IPS-20b (cell line): ENCODE results near the gene MBD6.

Experiments used
- H3K27ac ChIP-seq: one replicate; pipeline ENCODE4 v1.5.1; 2013; ENCODE audit warnings: low read length
- H3K27me3 ChIP-seq: 2 replicates; pipeline ENCODE4 v1.6.1; 2013; ENCODE audit warnings: mild to moderate bottlenecking, low read length, inconsistent platforms; ENCODE audit not compliant: insufficient read depth
- H3K36me3 ChIP-seq: 2 replicates; pipeline ENCODE4 v1.6.1; 2013; ENCODE audit warnings: low read depth, mild to moderate bottlenecking, inconsistent platforms, low read length, moderate library complexity; ENCODE audit not compliant: insufficient read depth
- H3K4me1 ChIP-seq: 2 replicates; pipeline ENCODE4 v1.6.1; 2013; ENCODE audit warnings: mild to moderate bottlenecking, control low read depth, inconsistent platforms, low read length, moderate library complexity; ENCODE audit not compliant: insufficient read depth
- H3K4me3 ChIP-seq: 2 replicates; pipeline ENCODE4 v1.5.1; 2013; ENCODE audit warnings: mild to moderate bottlenecking, low read length, inconsistent platforms
- H3K9ac ChIP-seq: 2 replicates; pipeline ENCODE4 v1.6.1; 2013; ENCODE audit warnings: low read depth, mild to moderate bottlenecking, inconsistent platforms, low read length, moderate library complexity
- H3K9me3 ChIP-seq: 2 replicates; pipeline ENCODE4 v1.6.1; 2013; ENCODE audit warnings: mild to moderate bottlenecking, low read depth, low read length, inconsistent platforms; ENCODE audit not compliant: insufficient read depth

Gene MBD6, protein sequence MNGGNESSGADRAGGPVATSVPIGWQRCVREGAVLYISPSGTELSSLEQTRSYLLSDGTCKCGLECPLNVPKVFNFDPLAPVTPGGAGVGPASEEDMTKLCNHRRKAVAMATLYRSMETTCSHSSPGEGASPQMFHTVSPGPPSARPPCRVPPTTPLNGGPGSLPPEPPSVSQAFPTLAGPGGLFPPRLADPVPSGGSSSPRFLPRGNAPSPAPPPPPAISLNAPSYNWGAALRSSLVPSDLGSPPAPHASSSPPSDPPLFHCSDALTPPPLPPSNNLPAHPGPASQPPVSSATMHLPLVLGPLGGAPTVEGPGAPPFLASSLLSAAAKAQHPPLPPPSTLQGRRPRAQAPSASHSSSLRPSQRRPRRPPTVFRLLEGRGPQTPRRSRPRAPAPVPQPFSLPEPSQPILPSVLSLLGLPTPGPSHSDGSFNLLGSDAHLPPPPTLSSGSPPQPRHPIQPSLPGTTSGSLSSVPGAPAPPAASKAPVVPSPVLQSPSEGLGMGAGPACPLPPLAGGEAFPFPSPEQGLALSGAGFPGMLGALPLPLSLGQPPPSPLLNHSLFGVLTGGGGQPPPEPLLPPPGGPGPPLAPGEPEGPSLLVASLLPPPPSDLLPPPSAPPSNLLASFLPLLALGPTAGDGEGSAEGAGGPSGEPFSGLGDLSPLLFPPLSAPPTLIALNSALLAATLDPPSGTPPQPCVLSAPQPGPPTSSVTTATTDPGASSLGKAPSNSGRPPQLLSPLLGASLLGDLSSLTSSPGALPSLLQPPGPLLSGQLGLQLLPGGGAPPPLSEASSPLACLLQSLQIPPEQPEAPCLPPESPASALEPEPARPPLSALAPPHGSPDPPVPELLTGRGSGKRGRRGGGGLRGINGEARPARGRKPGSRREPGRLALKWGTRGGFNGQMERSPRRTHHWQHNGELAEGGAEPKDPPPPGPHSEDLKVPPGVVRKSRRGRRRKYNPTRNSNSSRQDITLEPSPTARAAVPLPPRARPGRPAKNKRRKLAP

DNA sequence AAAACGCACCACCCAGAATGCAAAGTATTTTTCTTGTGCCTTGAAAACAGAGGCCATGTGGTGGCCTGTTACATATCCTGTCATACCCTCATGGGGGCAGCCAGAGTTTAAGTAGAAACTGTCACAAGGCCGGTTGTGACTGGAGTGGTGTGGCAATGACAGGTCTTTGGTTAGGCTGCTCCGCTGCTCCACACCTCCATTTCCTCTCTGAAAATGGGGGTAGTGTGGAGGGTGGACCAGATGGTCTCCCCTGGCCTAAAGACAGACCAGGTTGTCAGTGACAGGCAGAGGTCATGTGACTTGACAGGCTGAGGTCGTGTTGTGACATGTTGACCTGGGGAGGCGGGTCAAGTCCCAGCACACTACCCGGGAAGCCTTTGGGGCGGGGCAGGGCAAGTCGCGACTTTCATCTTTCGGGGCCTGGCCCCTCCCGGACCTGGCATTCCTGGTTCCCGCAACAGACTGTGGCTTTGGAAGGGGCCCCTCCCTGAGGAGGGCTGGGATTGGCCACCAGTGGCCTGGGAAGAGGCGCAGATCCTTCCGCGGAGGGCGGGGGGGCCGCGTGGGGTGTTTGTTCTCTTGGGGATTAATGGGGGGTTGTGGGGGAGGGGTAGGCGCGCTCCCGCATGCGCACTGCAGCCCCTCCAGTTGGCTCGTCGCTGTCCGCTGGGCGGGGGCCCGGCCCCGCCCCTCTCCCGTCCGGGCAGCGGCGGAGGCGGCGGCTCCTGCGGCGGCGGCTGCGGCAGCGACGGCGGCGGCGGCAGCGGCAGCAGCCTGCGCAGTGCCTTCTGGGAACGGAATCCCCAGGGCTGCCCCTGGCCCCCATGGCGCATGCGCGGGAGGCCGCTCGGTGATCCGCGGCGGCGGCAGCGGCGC is at the start of gene MBD6:
Gene MBD6 (plus strand): TSS at position 814 of the 876 bp plus-strand sequence. CDS start 1,480 bp downstream, outside the sequence.
- Histone ChIP-seq H3K27me3 (no peaks in the 10 kb centered on the region; the same call in 1 of the 2 replicates), H3K9ac (peak within 1 kb of the TSS; percentile 78; the same call in 1 of the 2 replicates), H3K9me3 (no peaks in the 10 kb centered on the region), H3K36me3 (peaks cover 43% of the 10 kb centered on the region), H3K4me1 (peaks cover 16% of the 10 kb centered on the region; the same call in 1 of the 2 replicates), H3K27ac (peak within 1 kb of the TSS; percentile 67), H3K4me3 (peak within 1 kb of the TSS; percentile 94)

DNA sequence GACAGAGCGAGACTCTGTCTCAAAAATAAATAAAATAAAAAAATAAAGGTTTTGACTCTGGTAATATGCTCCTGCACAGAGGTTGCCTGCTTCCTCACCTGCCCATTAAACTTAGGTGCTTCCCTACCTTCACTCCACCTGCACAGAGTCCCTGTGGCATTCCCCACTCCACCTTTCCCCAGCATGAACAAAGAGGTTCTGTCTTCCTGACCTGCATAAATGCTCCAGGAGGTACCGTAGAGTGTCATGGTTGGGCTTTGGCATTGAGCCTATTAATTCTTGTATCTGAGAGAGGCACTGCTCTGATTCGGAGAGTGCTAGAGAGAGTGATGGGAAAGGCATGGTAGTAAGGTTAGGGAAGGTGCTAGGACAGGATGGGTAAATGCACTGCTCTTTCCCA is 49.2 kb upstream of the MBD6 start:
- Histone ChIP-seq H3K27me3 (peaks cover 72% of the 10 kb centered on the region), H3K9me3 (no peaks in the 10 kb centered on the region), H3K27ac (no peak overlapping the region), H3K4me3 (no peak overlapping the region), H3K4me1 (no peaks in the 10 kb centered on the region; the same call in 1 of the 2 replicates), H3K9ac (no peak overlapping the region), H3K36me3 (no peaks in the 10 kb centered on the region)

DNA sequence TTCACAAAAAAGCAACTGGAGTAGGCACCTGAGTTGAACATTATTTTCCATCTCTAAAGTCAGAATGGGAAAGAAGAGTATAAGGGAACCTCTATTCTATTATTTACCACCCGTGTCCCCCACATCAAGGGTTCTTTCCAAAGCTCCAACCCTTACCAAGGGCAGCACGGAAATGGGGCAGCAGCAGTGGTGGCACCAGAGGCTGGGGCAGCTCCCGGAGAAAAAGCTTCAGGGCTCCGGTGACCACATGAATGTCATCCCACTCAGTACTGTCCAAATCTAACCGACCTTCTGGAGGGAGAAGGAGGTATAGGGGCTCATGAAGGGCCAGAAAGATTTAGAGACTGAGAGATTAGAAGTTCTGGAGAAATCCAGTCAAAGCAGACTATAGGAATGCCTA is 48.7 kb upstream of the MBD6 start:
- Histone ChIP-seq H3K27ac (no peak overlapping the region), H3K9me3 (no peaks in the 10 kb centered on the region), H3K4me1 (no peaks in the 10 kb centered on the region; the same call in 1 of the 2 replicates), H3K9ac (no peak overlapping the region), H3K36me3 (no peaks in the 10 kb centered on the region), H3K27me3 (peaks cover 77% of the 10 kb centered on the region), H3K4me3 (no peak overlapping the region)

DNA sequence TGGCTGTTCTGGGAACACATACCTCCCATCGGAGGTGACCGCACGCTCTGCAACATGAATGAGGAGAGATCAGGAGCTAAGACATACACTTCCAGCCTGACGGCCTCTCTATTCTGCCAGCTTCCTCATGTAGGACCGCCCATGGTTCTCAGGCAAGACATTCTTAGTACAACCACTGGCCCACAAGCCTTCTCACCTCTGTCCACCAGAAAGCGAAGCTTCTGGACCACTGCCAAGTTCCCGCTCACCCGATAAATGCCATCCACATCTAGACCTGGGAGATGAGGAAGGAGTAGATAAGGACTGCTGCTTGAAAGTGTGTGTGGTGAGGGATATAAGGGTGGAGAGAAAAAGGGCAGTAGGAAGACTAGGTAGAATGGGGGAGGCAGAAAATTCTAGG is 48.2 kb upstream of the MBD6 start:
- Histone ChIP-seq H3K4me3 (no peak overlapping the region), H3K36me3 (no peaks in the 10 kb centered on the region), H3K9me3 (no peaks in the 10 kb centered on the region), H3K9ac (no peak overlapping the region), H3K27me3 (peaks cover 82% of the 10 kb centered on the region), H3K27ac (no peak overlapping the region), H3K4me1 (no peaks in the 10 kb centered on the region; the same call in 1 of the 2 replicates)

DNA sequence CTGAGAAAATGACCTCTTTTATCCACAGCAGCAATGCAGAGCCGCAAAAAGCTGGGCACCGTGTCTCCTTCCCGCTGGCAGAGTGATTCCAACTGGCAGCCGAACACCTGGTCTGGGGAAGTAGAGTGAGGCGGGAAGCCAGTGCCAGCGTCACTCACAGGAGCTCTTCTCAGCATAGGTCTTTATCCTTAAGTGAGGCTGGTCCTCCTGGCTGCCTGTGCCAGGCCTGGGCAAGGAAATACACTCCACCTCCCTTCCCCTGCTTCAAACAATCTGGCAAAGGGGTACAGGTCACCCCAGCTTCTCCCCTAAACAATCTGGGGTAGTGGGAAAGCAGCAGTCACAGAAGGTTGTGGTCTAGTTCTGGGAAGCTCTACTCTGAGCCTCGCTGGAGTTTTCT is 47.8 kb upstream of the MBD6 start:
- H3K27ac ChIP-seq: no peak overlapping the region
- no peak overlapping the region for H3K9ac ChIP-seq
- H3K27me3 ChIP-seq: peaks cover 87% of the 10 kb centered on the region
- no peaks in the 10 kb centered on the region for H3K9me3 ChIP-seq
- no peaks in the 10 kb centered on the region; the same call in 1 of the 2 replicates for H3K4me1 ChIP-seq
- H3K36me3 ChIP-seq: no peaks in the 10 kb centered on the region
- peak overlapping the region; percentile 59 for H3K4me3 ChIP-seq

DNA sequence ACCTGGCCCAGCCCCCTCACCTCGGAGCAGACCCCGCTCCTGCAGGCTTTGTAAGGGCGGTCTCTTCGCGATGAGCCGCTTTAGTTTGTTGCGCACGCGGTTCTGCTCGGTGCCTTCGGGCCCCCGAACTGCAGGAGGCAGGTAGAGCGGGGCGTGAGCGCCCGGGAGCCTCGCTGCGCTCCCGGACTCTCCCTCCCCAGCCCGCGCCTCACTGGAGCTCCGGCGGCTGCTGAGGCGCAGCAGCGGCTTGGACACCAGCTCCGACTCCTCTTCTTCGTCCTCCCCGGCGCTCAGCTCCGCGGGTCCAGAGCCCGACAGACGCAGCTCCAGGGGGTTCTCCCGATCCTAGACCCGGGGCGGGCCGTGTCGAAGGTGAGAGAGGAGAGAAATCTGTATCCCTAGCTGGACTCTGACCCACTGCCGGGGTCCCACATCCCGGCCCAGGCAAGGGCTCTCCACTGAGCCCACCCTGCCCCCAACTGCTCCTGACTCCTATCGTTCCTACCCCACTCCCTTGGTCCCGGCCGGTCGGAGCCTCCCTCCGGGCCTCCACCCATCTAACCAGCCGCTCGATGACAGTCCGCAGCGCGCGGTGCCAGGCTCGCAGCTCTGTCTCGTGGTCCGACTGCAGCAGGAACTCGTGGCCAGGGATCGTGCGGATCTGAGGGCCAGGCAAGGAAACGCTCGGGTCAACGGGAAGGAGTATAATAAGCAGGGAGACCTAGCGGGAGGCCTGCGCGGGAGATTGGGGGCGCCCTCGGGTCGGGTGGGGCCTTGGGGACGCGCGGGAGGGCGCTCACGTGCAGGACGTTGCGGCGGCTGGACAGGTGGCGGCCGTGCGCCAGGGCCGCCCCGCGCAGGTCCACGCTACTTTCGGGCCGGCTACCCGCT is 47.1 kb upstream of the MBD6 start:
- Histone ChIP-seq H3K4me3 (peak overlapping the region; percentile 59), H3K9me3 (no peaks in the 10 kb centered on the region), H3K27me3 (peaks cover 88% of the 10 kb centered on the region), H3K36me3 (no peaks in the 10 kb centered on the region), H3K27ac (no peak overlapping the region), H3K4me1 (no peaks in the 10 kb centered on the region; the same call in 1 of the 2 replicates), H3K9ac (no peak overlapping the region)

DNA sequence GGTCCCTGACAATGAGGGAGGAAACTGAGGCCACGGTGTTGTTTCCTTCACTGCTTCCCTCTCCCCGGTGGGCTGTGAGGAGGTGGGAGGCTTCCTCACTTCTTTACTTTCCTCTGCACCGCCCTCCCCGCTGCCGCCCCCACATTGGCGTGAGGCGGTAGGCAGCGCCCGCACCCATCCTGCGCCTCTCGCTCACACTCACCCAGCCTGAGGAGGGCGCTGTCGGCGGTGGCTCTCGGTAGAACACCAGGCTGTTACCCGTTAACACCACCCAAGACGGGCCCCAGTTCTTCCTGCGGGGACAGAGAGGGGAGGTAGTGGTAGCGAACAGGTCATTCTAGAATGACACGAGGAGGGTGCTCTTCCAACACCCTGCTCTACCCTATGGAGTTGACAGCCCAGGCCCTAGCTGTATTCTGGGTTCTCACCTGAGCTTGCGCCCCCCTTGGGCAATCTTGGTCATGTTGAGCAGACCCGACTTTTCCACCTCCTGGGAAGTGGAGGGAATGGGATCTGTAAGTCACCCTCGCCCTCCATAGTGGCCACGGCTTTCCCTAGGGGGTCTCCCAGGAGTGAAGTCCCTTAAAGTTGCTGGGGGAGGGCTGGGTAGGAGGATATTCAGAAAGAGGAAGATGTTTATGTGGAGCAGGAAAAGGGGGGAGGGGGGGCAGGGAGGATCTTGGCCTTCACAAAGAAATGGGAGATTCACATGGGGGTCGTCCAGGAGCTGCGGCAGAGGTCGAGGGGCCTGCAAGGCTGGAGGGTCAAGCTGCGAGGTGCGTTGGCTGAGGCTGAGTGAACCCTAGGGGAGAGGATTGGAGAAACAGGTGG is 46.2 kb upstream of the MBD6 start:
- Histone ChIP-seq H3K4me3 (peak overlapping the region; percentile 59; the same call in 1 of the 2 replicates), H3K9me3 (no peaks in the 10 kb centered on the region), H3K27ac (no peak overlapping the region), H3K27me3 (peaks cover 86% of the 10 kb centered on the region), H3K36me3 (no peaks in the 10 kb centered on the region), H3K4me1 (no peaks in the 10 kb centered on the region; the same call in 1 of the 2 replicates), H3K9ac (no peak overlapping the region)

DNA sequence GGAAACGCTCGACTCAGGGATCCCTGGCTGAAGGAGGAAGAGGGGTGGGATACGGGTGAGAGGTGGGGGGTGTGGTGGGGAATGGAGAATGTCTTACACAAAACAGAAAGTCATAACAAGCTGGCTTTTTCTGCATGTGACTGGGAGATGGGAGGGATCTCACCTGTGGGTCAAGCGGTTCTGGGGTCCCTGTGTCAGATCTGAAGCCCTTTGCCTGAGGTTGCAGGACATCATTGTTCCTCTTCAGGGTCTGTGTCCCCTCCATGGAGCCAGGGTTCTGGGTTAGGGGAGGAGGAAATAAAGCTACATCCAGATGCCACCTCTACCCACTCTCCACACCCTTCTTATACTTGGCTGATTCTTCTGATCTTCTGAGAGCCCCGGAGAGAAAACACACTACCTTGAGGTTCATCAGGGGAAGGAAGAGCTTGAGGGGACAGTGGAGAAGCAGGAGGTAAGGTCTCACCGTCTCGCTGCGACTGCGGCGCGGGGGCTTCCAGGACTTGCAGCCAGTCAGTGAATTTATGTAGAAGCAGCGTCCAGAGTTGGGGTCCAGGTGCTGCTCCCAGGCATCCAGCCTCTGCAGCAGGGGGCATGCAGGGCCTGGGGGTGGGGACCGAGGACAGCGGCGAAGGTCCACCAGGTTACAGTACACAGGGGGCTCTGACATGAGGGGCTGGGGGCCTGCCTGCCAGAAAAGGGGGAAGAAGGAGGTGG is 45.5 kb upstream of the MBD6 start:
- Histone ChIP-seq H3K4me1 (peaks cover 4% of the 10 kb centered on the region; the same call in 1 of the 2 replicates), H3K27ac (no peak overlapping the region), H3K9ac (no peak overlapping the region), H3K4me3 (no peak overlapping the region), H3K27me3 (peaks cover 78% of the 10 kb centered on the region), H3K36me3 (no peaks in the 10 kb centered on the region), H3K9me3 (no peaks in the 10 kb centered on the region)
